ENCODE measurements around the gene NRG3. TPM values are rescaled to one million over a fixed set of nuclear protein-coding genes. Genes with fewer than 3 reads are reported as not detected.

NRG3 gene
- total RNA-seq, 1 donor from 2014 or later = 32.2 TPM

DNA sequence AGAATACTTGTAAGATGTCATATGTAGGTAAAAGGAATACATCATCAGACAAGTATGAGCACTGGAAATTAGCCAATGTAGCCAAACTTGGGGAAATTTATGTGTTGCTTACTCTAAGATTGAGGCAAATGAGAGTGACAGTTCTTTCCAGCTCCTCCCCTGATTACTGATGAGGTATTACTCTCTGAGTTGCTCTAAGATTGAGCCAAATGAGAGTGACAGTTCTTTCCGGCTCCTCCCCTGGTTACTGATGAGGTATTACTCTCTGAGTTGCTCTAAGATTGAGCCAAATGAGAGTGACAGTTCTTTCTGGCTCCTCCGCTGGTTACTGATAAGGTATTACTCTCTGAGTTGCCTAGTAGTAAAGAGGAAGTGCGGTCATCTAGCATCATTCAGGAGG, 435.8 kb downstream of the NRG3 start:
- no peak for DNase-seq (ENCODE audit: low spot score, unreplicated experiment)
- Mint-ChIP-seq H3K27me3 (no peaks in the 10 kb centered on the region), H3K27ac (no peak overlapping the region), H3K4me3 (ENCODE audit: low read depth) (no peak overlapping the region), H3K4me1 (ENCODE audit: low read depth) (no peaks in the 10 kb centered on the region), H3K36me3 (ENCODE audit: insufficient read depth) (no peaks in the 10 kb centered on the region), H3K9me3 (ENCODE audit: low read depth) (no peaks in the 10 kb centered on the region)
- TF ChIP-seq, protein P1, sequence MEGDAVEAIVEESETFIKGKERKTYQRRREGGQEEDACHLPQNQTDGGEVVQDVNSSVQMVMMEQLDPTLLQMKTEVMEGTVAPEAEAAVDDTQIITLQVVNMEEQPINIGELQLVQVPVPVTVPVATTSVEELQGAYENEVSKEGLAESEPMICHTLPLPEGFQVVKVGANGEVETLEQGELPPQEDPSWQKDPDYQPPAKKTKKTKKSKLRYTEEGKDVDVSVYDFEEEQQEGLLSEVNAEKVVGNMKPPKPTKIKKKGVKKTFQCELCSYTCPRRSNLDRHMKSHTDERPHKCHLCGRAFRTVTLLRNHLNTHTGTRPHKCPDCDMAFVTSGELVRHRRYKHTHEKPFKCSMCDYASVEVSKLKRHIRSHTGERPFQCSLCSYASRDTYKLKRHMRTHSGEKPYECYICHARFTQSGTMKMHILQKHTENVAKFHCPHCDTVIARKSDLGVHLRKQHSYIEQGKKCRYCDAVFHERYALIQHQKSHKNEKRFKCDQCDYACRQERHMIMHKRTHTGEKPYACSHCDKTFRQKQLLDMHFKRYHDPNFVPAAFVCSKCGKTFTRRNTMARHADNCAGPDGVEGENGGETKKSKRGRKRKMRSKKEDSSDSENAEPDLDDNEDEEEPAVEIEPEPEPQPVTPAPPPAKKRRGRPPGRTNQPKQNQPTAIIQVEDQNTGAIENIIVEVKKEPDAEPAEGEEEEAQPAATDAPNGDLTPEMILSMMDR (IDR thresholded peaks at IDR 0.05; ENCODE audit: unreplicated experiment) = no peak

DNA sequence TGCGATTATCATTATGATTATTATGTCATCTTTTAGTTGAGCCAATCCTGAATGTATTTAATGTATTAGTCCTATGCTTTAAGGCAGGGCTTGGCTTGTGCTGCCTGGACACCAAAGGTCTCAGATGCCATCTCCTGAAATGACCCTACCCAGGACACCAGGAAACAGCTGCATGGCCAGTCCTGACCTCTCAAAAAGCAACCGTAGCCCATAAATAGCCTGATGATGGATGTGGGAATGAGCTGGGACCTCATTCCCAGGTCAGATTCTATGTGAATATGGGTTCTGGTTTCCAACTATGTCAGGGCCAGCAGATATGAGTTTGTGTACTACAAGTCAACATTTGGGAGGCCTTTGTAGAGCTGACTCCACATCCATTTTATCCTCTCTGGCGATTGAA, 438.4 kb downstream of the NRG3 start:
- Mint-ChIP-seq H3K36me3 (ENCODE audit: insufficient read depth) (no peaks in the 10 kb centered on the region), H3K9me3 (ENCODE audit: low read depth) (no peaks in the 10 kb centered on the region), H3K27me3 (no peaks in the 10 kb centered on the region), H3K27ac (no peak overlapping the region), H3K4me3 (ENCODE audit: low read depth) (no peak overlapping the region), H3K4me1 (ENCODE audit: low read depth) (peaks cover 7% of the 10 kb centered on the region)
- no peak for DNase-seq (ENCODE audit: low spot score, unreplicated experiment)
- TF ChIP-seq, protein P1 (IDR thresholded peaks at IDR 0.05; ENCODE audit: unreplicated experiment) = no peak

DNA sequence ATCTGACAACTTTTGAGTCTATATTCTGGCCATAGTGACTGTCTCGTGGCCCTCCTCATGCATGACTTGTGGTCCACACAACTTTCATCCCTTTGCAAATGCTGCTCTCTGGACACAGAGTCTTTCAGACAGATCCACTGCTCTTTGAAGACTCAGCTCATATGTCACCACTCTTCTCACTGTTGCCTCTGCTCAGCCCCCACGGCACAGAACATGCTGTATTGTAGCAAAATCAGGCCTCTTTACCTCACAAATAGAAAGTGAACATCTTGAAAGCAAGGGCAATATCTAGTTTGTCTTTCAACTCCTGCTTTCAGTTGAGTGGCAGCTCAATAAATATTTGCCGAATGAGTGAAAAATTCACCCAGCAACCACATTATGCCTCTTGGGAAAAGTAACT, 443.5 kb downstream of the NRG3 start:
- peaks cover 13% of the 10 kb centered on the region for H3K4me1 Mint-ChIP-seq (ENCODE audit: low read depth)
- TF ChIP-seq, protein P1 (IDR thresholded peaks at IDR 0.05; ENCODE audit: unreplicated experiment) = no peak

DNA sequence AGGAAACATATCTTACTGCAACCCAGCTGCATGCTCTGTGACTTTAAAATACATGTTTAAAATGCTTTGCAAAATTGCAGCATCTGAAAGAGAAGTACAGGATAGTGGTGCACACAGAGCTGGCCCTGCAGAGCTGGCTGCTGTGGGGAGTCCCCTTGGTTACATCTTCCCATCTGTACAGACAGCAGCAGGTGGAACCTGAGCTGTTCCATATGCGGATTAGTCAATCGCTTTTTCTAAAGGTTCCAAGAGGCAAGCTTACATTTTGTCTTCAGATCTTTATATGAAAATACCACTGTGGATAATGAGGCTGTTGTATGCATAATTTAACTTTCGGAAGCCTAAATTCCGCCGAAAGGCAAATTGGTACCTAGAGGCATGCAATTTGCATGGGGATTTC, 444.1 kb downstream of the NRG3 start:
- Mint-ChIP-seq H3K27ac (no peak overlapping the region), H3K4me3 (ENCODE audit: low read depth) (no peak overlapping the region), H3K9me3 (ENCODE audit: low read depth) (no peaks in the 10 kb centered on the region), H3K4me1 (ENCODE audit: low read depth) (peaks cover 13% of the 10 kb centered on the region), H3K27me3 (no peaks in the 10 kb centered on the region), H3K36me3 (ENCODE audit: insufficient read depth) (no peaks in the 10 kb centered on the region)
- no peak for DNase-seq (ENCODE audit: low spot score, unreplicated experiment)
- TF ChIP-seq, protein P1 (IDR thresholded peaks at IDR 0.05; ENCODE audit: unreplicated experiment) = no peak

More for the DNA sequence above, 443.5 kb downstream of the NRG3 start:
- DNase-seq (ENCODE audit: low spot score, unreplicated experiment) = no peak
- Mint-ChIP-seq H3K27me3 (no peaks in the 10 kb centered on the region), H3K27ac (no peak overlapping the region), H3K9me3 (ENCODE audit: low read depth) (no peaks in the 10 kb centered on the region), H3K4me3 (ENCODE audit: low read depth) (no peak overlapping the region), H3K36me3 (ENCODE audit: insufficient read depth) (no peaks in the 10 kb centered on the region)

DNA sequence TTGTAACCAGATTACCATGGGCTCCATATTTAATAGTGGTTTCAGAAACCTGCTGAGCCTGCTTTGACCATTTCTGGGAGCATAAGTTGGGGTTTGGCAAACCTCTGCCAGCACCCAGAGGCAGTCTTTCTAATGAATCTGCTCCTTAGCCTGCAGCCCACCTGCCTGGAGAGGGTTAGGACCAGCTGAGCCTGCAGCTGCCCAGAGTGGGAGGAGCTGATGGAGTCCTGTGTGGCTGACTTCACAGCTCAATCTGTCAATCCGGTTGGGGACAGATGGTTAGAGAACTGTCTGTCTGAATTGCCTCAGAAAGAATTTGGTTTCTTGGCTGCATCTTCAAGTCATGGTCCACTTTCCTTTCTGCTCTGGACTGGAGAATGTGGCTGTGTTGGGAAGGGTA, 444.6 kb downstream of the NRG3 start:
- H3K36me3 Mint-ChIP-seq (ENCODE audit: insufficient read depth) = no peaks in the 10 kb centered on the region
- DNase-seq (ENCODE audit: low spot score, unreplicated experiment) = no peak
- peaks cover 13% of the 10 kb centered on the region for H3K4me1 Mint-ChIP-seq (ENCODE audit: low read depth)
- no peak overlapping the region for H3K4me3 Mint-ChIP-seq (ENCODE audit: low read depth)
- no peaks in the 10 kb centered on the region for H3K9me3 Mint-ChIP-seq (ENCODE audit: low read depth)
- H3K27me3 Mint-ChIP-seq = no peaks in the 10 kb centered on the region
- no peak overlapping the region for H3K27ac Mint-ChIP-seq
- TF ChIP-seq, protein P1 (IDR thresholded peaks at IDR 0.05; ENCODE audit: unreplicated experiment) = no peak
